Measurements from ENCODE around the gene PTK7. TPM values are rescaled to one million over a fixed set of nuclear protein-coding genes. Genes with fewer than 3 reads are reported as not detected.
"Not testable (repeated sequence)": the region's sequence is repeated elsewhere in the genome, so short reads cannot be mapped to it uniquely, and the experiment has no call there.

PTK7 gene
- total RNA-seq: 17.2 and 26.8 TPM in 2 replicates

DNA sequence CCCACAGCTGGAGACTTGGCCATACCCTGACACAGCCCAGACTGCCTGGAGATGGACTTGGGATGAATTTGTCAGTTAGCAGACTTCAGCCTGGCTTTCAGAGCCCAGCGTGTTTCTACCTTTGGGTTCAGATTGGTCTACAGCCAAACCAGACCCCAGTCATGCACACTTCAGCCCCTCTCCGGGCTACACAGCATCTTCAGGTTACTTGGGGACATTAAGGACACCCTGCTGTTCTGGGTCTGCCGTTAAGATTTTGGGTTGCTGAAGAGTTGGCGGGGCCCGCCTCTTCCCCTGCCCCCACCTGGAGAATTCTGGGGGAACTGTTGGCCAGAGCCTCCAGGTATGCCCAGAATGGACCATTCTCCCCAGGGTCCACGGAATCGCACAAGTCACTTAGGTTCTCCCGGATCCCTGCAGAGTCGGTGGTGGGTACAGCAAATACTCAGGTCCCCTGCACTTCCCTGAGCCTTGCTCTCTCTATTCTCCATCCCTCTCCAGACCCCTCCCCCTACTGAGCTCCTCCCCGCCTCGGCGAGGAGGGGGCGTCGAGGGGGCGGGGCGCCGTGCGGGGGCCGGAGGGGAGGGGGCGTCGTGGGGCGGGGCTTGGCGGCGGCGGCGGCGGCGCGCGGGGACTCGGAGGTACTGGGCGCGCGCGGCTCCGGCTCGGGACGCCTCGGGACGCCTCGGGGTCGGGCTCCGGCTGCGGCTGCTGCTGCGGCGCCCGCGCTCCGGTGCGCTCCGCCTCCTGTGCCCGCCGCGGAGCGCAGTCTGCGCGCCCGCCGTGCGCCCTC lies at the start of gene PTK7:
PTK7 (plus strand) TSS at position 645 of the 794 bp plus-strand sequence. CDS start 175 bp downstream, outside the sequence.
- DNase-seq (ENCODE audit: low read depth in 2 of 2): peak; percentile 19 to 62

- DNase-seq (ENCODE audit: low read depth in 2 of 2): no peak
Measured at GRCh38 chr6:43026365-43026764, 49.7 kb upstream of the PTK7 start.

- DNase-seq (ENCODE audit: low read depth in 2 of 2): no peak
Measured at GRCh38 chr6:43029120-43029519, 47.0 kb upstream of the PTK7 start.

GRCh38 chr6:43032326-43032725 lies 43.8 kb upstream of the PTK7 start:
- no peak for DNase-seq (ENCODE audit: low read depth in 2 of 2)

DNA sequence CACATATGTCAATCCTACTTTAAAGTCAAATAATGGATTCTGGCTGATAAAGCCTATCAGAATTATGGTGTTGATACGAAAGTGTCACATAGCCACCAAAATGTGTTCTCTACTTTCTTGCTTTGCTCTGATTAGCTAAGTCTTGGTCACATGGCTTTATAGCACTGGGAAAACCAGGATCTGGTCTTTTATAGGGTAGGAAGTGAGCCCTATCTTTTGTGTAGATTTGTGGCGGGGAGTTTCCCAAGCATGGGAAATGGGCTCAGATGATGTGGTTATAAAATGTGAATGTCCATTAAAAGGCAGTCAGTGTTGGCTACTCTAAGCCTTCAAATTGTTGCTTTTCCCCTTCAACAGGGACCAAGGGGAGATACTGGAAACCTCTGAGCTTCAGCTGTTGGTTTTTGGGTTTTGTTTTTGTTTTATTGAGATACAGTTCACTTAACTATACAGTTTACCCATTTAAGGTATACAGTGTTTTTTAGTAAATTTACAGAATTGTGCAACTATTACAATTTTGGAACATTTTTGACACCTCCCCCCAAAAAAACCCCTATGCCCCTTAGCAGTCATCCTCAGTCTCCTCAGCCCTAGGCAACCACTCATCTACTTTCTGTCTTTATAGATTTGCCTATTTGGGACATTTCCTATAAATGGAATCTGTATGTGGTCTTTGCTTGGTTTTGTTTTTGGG lies 42.5 kb upstream of the PTK7 start:
- no peak for DNase-seq (ENCODE audit: low read depth in 2 of 2)

- DNase-seq (ENCODE audit: low read depth in 2 of 2): no peak
Measured at GRCh38 chr6:43034190-43034525, 42.0 kb upstream of the PTK7 start.

GRCh38 chr6:43035495-43036194 lies 40.5 kb upstream of the PTK7 start:
- no peak for DNase-seq (ENCODE audit: low read depth in 2 of 2)

DNA sequence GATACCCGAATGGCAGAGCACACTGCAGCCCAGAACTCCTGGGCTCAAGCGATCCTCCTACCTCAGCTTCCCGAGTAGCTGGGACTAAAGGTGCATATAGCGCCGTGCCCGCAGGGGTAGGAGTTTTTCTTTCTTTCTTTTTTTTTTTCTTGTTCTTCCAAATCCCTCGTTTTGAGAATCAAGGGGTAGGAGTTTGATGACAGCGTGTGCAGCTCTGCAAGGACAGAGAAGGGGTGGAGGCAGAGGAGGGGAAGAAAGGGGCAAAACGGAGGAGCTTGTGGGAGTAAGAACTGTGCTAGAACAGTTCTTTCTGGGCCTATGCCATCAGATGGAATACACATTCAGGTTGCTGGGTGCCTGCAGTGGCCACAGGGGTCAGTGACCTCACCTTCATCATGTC lies 39.4 kb upstream of the PTK7 start:
- no peak for DNase-seq (ENCODE audit: low read depth in 2 of 2)

- DNase-seq (ENCODE audit: low read depth in 2 of 2): no peak
Measured at GRCh38 chr6:43037197-43037596, 38.9 kb upstream of the PTK7 start.

- no peak for DNase-seq (ENCODE audit: low read depth in 2 of 2)
Measured at GRCh38 chr6:43037706-43038105, 38.4 kb upstream of the PTK7 start.

GRCh38 chr6:43038727-43039126 lies 37.4 kb upstream of the PTK7 start:
- no peak for DNase-seq (ENCODE audit: low read depth in 2 of 2)

DNA sequence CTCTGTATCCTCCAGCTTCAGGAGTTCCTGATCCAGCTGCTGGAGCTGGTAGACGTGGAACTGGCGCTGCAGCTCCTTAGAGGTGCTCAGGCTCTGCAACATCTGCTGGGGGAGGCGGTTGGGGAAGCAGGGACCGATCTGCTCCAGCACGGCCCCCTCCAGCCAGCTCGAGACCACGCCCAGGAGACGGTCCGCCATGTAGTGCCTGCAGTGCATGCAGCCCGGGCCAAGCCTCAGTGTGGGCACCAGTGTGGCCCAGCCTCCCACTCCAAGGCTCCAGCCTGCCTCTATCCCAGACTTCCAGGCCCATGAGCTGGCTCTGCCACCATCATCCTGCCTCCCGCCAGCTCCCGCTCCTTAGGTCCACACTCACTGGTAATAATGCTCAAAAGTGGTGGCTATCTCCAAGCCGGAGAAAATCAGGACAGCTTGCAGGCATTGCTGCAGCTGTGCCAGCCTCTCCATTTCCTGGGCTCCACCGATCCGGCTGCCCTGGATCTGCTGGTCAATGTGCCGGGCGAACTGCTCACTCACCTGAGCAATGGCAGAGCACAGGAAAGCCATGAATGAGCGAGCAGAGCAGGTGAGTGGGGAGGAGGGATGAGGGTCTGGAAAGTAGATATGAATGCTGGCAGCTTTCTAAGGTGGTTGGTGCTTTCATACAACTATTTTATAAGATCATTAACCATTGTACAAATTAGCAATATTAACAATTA lies 35.4 kb upstream of the PTK7 start:
- DNase-seq (ENCODE audit: low read depth in 2 of 2): no peak

- not testable (repeated sequence) for DNase-seq (ENCODE audit: low read depth in 2 of 2)
Measured at GRCh38 chr6:43041475-43041874, 34.6 kb upstream of the PTK7 start.

GRCh38 chr6:43043310-43043709 lies 32.8 kb upstream of the PTK7 start:
- no peak for DNase-seq (ENCODE audit: low read depth in 2 of 2)

GRCh38 chr6:43045371-43045930 lies 30.7 kb upstream of the PTK7 start:
- DNase-seq (ENCODE audit: low read depth in 2 of 2): no peak

GRCh38 chr6:43047998-43048397 lies 28.1 kb upstream of the PTK7 start:
- DNase-seq (ENCODE audit: low read depth in 2 of 2): no peak

DNA sequence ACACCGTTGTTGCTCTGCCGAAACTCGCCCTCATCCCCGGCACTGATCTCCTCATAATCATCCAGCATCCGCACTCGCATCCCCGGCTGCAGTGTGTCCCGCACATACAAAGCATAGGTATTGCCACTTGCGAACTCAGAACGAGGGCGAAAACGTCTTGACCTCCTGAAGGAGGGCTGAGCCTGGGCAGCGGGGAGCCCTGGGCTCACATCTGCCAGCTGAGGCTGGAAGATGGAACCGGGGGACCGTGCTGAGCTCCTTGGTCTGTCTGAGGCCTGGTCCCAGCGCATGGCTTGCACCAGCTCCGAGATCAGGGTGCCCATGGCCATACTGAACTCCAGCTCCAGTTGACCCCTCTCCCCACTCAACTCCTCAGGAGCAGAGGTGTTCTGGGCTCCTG lies 25.1 kb upstream of the PTK7 start:
- no peak for DNase-seq (ENCODE audit: low read depth in 2 of 2)

- DNase-seq (ENCODE audit: low read depth in 2 of 2): no peak
Measured at GRCh38 chr6:43052225-43052841, 23.8 kb upstream of the PTK7 start.

GRCh38 chr6:43052842-43053544 lies 23.1 kb upstream of the PTK7 start:
- peak in 1 of 2 donors; percentile 41 for DNase-seq (ENCODE audit: low read depth in 2 of 2)

GRCh38 chr6:43053545-43054205 lies 22.4 kb upstream of the PTK7 start, which contains the start of gene CUL7:
TSS of gene CUL7 (minus strand) at chr6:43053851. CDS start at chr6:43052788, 1,063 bp downstream.
- peak; percentile 90 to 92 for DNase-seq (ENCODE audit: low read depth in 2 of 2)

Data from lung microvascular endothelial cell (primary cell).